GM21529 (cell line): ENCODE measurements around the gene RTN4IP1.
"Not testable (repeated sequence)": the region's sequence is repeated elsewhere in the genome, so short reads cannot be mapped to it uniquely, and the experiment has no call there.

ENCODE experiments used
- ATAC-seq: cut with Tn5 transposase; IDR thresholded peaks from one replicate; pipeline ENCODE4 v1.9.1; 2021; ENCODE audit not compliant: unreplicated experiment

RTN4IP1 gene

GRCh38 chr6:106586815-106587415, 42.4 kb downstream of the RTN4IP1 start:
- ATAC-seq: no peak

GRCh38 chr6:106581468-106581867, 47.8 kb downstream of the RTN4IP1 start:
- ATAC-seq: no peak

- ATAC-seq: no peak
These were observed 50.0 kb downstream of the RTN4IP1 start for GRCh38 chr6:106579281-106579680.

- no peak for ATAC-seq
These were observed 54.4 kb downstream of the RTN4IP1 start for GRCh38 chr6:106574741-106575458.

- ATAC-seq: no peak
These were observed 56.3 kb downstream of the RTN4IP1 start for GRCh38 chr6:106572875-106573585.

GRCh38 chr6:106572436-106572835, 56.9 kb downstream of the RTN4IP1 start:
- ATAC-seq: no peak

GRCh38 chr6:106569428-106569827, 59.9 kb downstream of the RTN4IP1 start:
- ATAC-seq: no peak

- ATAC-seq: no peak
These were observed 60.8 kb downstream of the RTN4IP1 start for GRCh38 chr6:106568530-106568929.

GRCh38 chr6:106564476-106564875, 64.8 kb downstream of the RTN4IP1 start:
- no peak for ATAC-seq

GRCh38 chr6:106563614-106564013, 65.7 kb downstream of the RTN4IP1 start:
- no peak for ATAC-seq

GRCh38 chr6:106561686-106562405, 67.5 kb downstream of the RTN4IP1 start:
- ATAC-seq: no peak

GRCh38 chr6:106560996-106561685, 68.2 kb downstream of the RTN4IP1 start:
- no peak for ATAC-seq

GRCh38 chr6:106559659-106560058, 69.6 kb downstream of the RTN4IP1 start:
- not testable (repeated sequence) for ATAC-seq

GRCh38 chr6:106558364-106558763, 70.9 kb downstream of the RTN4IP1 start:
- no peak for ATAC-seq

GRCh38 chr6:106557837-106558236, 71.5 kb downstream of the RTN4IP1 start:
- ATAC-seq: no peak

GRCh38 chr6:106556368-106556960, 72.8 kb downstream of the RTN4IP1 start:
- no peak for ATAC-seq

- no peak for ATAC-seq
These were observed 73.5 kb downstream of the RTN4IP1 start for GRCh38 chr6:106555767-106556166.

GRCh38 chr6:106553440-106553839, 75.9 kb downstream of the RTN4IP1 start:
- no peak for ATAC-seq

GRCh38 chr6:106551155-106551554, 78.1 kb downstream of the RTN4IP1 start:
- no peak for ATAC-seq

- ATAC-seq: no peak
These were observed 79.8 kb downstream of the RTN4IP1 start for GRCh38 chr6:106549521-106549920.
